Omental fat pad (tissue), 4 donors: ENCODE results near the gene ACTR5. TPM values are rescaled to one million over a fixed set of nuclear protein-coding genes. Genes with fewer than 3 reads are reported as not detected.
"Not testable (repeated sequence)": the region's sequence is repeated elsewhere in the genome, so short reads cannot be mapped to it uniquely, and the experiment has no call there.

Source experiments
- ATAC-seq: fragments of 150-250 bp; one replicate; pipeline ENCODE4 v1.9.1; 2016; ENCODE audit warnings: mild to moderate bottlenecking, moderate library complexity; ENCODE audit not compliant: low FRiP score
- DNase-seq: peaks from one replicate; pipeline ENCODE4 v3.0.0-alpha.2; 2019; ENCODE audit warnings: low spot score
- total RNA-seq, 4 donors: library from RNA; depleted of rRNA; stranded (reverse); fragments of >200 nt; gene quantifications; one replicate each; pipeline ENCODE4 v1.1.0, GENCODE V29; 2016
- TF ChIP-seq, protein P1 (sequence below), 3 donors: fragments of 450-650 bp; IDR thresholded peaks; one replicate each; pipeline ENCODE4 v1.5.1; 2016 to 2017; ENCODE audit warnings: antibody characterized with exemption in 3 of 3, mild to moderate bottlenecking in 3 of 3, moderate library complexity in 2 of 3

ACTR5 gene
- total RNA-seq, 4 donors from 2014 or later, result 7.1 to 11.9 (median 7.7) TPM

- ATAC-seq, result no peak
- no peak for DNase-seq
- TF ChIP-seq, protein P1, sequence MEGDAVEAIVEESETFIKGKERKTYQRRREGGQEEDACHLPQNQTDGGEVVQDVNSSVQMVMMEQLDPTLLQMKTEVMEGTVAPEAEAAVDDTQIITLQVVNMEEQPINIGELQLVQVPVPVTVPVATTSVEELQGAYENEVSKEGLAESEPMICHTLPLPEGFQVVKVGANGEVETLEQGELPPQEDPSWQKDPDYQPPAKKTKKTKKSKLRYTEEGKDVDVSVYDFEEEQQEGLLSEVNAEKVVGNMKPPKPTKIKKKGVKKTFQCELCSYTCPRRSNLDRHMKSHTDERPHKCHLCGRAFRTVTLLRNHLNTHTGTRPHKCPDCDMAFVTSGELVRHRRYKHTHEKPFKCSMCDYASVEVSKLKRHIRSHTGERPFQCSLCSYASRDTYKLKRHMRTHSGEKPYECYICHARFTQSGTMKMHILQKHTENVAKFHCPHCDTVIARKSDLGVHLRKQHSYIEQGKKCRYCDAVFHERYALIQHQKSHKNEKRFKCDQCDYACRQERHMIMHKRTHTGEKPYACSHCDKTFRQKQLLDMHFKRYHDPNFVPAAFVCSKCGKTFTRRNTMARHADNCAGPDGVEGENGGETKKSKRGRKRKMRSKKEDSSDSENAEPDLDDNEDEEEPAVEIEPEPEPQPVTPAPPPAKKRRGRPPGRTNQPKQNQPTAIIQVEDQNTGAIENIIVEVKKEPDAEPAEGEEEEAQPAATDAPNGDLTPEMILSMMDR (IDR thresholded peaks at IDR 0.05), result no peak
Measured at GRCh38 chr20:38790200-38791053, 42.2 kb downstream of the ACTR5 start.

DNA sequence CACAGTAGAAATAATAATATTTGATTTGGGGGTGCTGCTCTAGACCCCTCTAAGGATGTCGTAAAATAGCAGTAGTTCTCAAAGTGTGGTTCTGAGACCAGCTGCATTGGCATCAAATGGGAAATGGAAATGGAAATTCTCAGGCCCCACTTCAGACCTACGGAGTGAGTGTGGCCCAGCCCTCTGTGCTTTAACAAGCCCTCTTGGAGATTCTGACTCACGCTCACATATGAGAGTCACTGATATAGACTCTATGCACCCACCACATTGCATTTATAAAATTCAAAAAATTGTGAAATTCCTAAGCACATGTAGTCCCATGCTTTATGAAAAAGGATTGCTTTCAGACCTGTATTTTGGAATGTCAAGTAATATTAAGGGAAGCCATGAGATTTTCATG, 43.0 kb downstream of the ACTR5 start:
- TF ChIP-seq, protein P1 (IDR thresholded peaks at IDR 0.05), result no peak
- ATAC-seq, result no peak
- DNase-seq, result no peak

DNA sequence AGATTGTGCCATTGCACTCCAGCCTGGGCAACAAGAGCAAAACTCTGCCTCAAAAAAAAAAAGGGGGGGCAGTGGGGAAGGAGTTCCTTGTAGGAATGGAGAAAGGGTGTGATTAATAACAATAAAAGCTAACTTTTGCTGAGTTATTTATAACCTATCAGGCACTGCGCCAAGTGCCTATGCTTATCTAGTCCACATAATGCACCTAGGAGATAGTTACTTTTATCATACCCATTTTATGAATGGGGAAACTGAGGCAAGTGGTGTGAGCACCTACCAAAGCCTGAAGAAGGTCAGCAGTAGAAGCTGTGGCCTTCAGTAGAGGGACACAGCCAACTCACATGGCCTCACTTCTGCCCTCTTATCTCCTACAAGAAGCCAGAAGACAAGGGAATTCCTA, 43.7 kb downstream of the ACTR5 start:
- DNase-seq (no peak), ATAC-seq (no peak)
- TF ChIP-seq, protein P1 (IDR thresholded peaks at IDR 0.05), result no peak

DNA sequence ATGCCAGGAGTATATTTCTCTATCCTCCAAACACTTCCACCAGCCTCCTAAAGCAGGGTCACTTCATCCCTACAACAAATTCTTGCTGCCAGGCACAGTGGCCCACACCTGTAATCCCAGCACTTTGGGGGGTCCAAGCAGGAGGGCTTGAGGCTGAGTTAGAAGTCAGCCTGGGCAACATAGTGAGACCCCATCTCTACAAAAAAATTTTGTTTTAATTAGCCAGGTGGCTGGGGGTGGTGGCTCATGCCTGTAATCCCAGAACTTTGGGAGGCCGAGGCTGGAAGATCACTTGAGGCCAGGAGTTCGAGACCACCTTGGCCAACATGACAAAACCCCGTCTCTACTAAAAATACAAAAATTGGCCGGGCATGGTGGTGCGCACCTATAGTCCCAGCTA, 45.8 kb downstream of the ACTR5 start:
- ATAC-seq, DNase-seq: not testable (repeated sequence)

DNA sequence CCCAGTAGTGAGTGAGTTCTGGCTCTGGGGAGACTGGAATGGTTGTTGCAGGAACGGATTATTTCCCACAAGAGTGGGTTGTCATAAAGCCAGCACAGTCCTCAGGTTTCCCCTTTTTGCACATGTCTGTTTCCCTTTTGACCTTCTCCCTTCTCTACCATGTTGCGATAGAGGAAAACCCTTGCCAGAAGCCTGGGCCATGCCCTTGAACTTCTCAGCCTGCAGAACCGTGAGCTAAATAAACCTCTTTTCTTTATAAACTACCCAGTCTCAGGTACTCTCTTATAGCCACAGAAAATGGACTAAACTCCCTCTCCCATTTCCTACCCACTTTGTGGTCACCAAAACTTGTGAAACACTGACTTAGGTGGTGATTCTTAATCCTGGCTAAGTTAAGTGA, 50.0 kb downstream of the ACTR5 start:
- TF ChIP-seq, protein P1 (IDR thresholded peaks at IDR 0.05), result no peak
- ATAC-seq (no peak), DNase-seq (no peak)

DNA sequence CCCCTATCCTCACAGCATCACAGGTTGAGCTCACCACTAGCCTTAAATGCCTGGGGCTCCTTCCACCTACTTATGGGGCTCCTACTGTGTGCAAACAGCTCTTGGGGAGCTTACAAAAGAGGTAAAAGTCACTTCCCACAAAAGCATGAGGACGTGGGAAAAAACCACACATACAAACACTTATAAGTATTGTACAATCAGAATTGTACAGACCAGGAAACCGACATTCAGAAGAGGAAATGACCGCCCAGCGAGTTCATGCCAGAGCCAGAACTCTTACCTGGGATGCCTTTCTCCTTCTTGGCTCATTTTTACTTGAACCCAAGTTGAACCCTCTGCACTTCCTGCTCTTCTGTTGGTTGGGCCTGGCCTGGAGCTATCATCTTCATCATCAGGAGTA, 50.9 kb downstream of the ACTR5 start:
- ATAC-seq, result no peak
- DNase-seq, result no peak
- TF ChIP-seq, protein P1 (IDR thresholded peaks at IDR 0.05), result no peak

GRCh38 chr20:38800882-38801281, 52.6 kb downstream of the ACTR5 start:
- DNase-seq, result no peak
- TF ChIP-seq, protein P1 (IDR thresholded peaks at IDR 0.05), result no peak
- ATAC-seq, result no peak
